IMR-90 (cell line): ENCODE measurements around the gene FBXL13.

Experiments
- BHLHE40 ChIP-seq: fragments of 150-350 bp; IDR thresholded peaks from 2 replicates; pipeline ENCODE4 v1.6.1; 2016; ENCODE audit warnings: mild to moderate bottlenecking, low read depth, low read length
- CEBPB ChIP-seq: IDR thresholded peaks from 2 replicates; pipeline ENCODE4 v1.6.1; 2012; ENCODE audit warnings: low read depth, low read length, improper control_type of control experiment
- CHD1 ChIP-seq: IDR thresholded peaks from 2 replicates; pipeline ENCODE4 v1.6.1; 2012; ENCODE audit warnings: low read depth, low read length, improper control_type of control experiment
- CTCF ChIP-seq: conservative IDR thresholded peaks from 2 replicates; pipeline ENCODE4 v1.5.1; 2012; ENCODE audit warnings: mild to moderate bottlenecking, low read depth, low read length, improper control_type of control experiment
- MAFK ChIP-seq: IDR thresholded peaks from 2 replicates; pipeline ENCODE4 v1.6.1; 2012; ENCODE audit warnings: low read depth, low read length, improper control_type of control experiment
- MXI1 ChIP-seq: IDR thresholded peaks from 2 replicates; pipeline ENCODE4 v1.6.1; 2012; ENCODE audit warnings: low read depth, mild to moderate bottlenecking, low read length, moderate library complexity, borderline replicate concordance
- POLR2A ChIP-seq: IDR thresholded peaks from 2 replicates; pipeline ENCODE4 v1.6.1; 2012; ENCODE audit warnings: mild to moderate bottlenecking, low read depth, low read length
- RAD21 ChIP-seq: IDR thresholded peaks from 2 replicates; pipeline ENCODE4 v1.6.1; 2012; ENCODE audit warnings: low read length, improper control_type of control experiment
- RCOR1 ChIP-seq: IDR thresholded peaks from 2 replicates; pipeline ENCODE4 v1.6.1; 2012; ENCODE audit warnings: mild to moderate bottlenecking, low read length, improper control_type of control experiment; ENCODE audit not compliant: insufficient replicate concordance
- RFX5 ChIP-seq: IDR thresholded peaks from 2 replicates; pipeline ENCODE4 v1.8.0; 2012; ENCODE audit warnings: low read depth, mild to moderate bottlenecking, low read length, moderate library complexity
- SMC3 ChIP-seq: fragments of 150-350 bp; IDR thresholded peaks from 2 replicates; pipeline ENCODE4 v1.6.1; 2016; ENCODE audit warnings: low read depth, mild to moderate bottlenecking, antibody characterized with exemption, low read length, moderate library complexity
- USF2 ChIP-seq: fragments of 150-350 bp; IDR thresholded peaks from 2 replicates; pipeline ENCODE4 v1.6.1; 2017; ENCODE audit warnings: mild to moderate bottlenecking, antibody characterized with exemption, low read length, low read depth

- no peak for TF ChIP-seq CTCF
- no peak for TF ChIP-seq USF2
- no peak for TF ChIP-seq POLR2A
- no peak for TF ChIP-seq BHLHE40
- TF ChIP-seq SMC3: no peak
- TF ChIP-seq RAD21: no peak
- no peak for TF ChIP-seq RCOR1
- no peak for TF ChIP-seq RFX5
- no peak for TF ChIP-seq MAFK
- TF ChIP-seq CHD1: no peak
- TF ChIP-seq MXI1: no peak
- no peak for TF ChIP-seq CEBPB
Observed at GRCh38 chr7:102916881-102917280, 157.7 kb downstream of the FBXL13 start.
